Measurements from ENCODE around the gene TEKT5.

TEKT5 gene

DNA sequence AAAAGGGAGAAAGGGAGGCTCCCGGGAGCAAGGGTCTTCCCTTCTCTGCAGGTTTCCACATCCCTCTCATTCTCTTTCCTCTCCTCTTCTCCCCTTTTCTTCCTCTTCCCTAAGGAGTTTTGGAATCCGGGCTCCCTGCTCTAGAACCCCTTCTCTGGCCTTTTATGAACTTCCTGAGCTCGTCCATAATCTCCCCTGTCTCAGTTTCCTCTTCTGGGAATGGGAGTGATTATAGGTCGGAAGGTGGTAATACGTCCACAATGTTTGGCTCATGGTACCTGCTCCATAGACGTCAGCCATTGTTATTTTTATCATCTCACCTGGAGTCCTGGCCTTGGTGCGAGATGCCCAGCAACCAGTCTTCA lies 113.9 kb downstream of the TEKT5 start:
- H3K4me3 ChIP-seq (ENCODE audit: insufficient read depth, low read length, poor library complexity, severe bottlenecking), result no peak overlapping the region
- no peaks in the 10 kb centered on the region for H3K79me2 ChIP-seq (ENCODE audit: insufficient read depth, low read length)
- H4K20me1 ChIP-seq (ENCODE audit: low read depth, low read length), result no peaks in the 10 kb centered on the region
- TF ChIP-seq CTCF (IDR thresholded peaks at IDR 0.05; ENCODE audit: insufficient read depth, low read length, poor library complexity, severe bottlenecking) (no peak), EZH2phosphoT487 (conservative IDR thresholded peaks at IDR 0.05; ENCODE audit: low read length) (no peak)
- no peak overlapping the region for H2AFZ ChIP-seq (ENCODE audit: low read depth, low read length, severe bottlenecking)
- no peak overlapping the region for H3K27ac ChIP-seq (ENCODE audit: low read depth, low read length)
- no peaks in the 10 kb centered on the region for H3K9me3 ChIP-seq (ENCODE audit: insufficient read depth, low read length)
- no peak overlapping the region for H3K4me2 ChIP-seq (ENCODE audit: low read depth, low read length, poor library complexity, severe bottlenecking)
- no peaks in the 10 kb centered on the region for H3K27me3 ChIP-seq (ENCODE audit: low read length)
- H3K9me2 ChIP-seq (replicated peaks; ENCODE audit: insufficient read depth, low read length), result no peaks in the 10 kb centered on the region
- H3K9ac ChIP-seq (ENCODE audit: low read length), result no peak overlapping the region
- H3K36me3 ChIP-seq (ENCODE audit: low read length), result no peaks in the 10 kb centered on the region
- no peaks in the 10 kb centered on the region for H3F3A ChIP-seq (ENCODE audit: insufficient read depth)

GRCh38 chr16:10579965-10580882 lies 114.5 kb downstream of the TEKT5 start, which contains the start of gene EMP2:
TSS of gene EMP2 (minus strand) at chr16:10580598. CDS start at chr16:10547617, 32,981 bp downstream.
- Histone ChIP-seq H3K27ac (ENCODE audit: low read depth, low read length) (no peak within 1 kb of the TSS), H3K4me3 (ENCODE audit: insufficient read depth, low read length, poor library complexity, severe bottlenecking) (no peak within 1 kb of the TSS), H4K20me1 (ENCODE audit: low read depth, low read length) (no peaks in the 10 kb centered on the region), H3K9me3 (ENCODE audit: insufficient read depth, low read length) (no peaks in the 10 kb centered on the region), H3K36me3 (ENCODE audit: low read length) (no peaks in the 10 kb centered on the region), H3K79me2 (ENCODE audit: insufficient read depth, low read length) (no peaks in the 10 kb centered on the region), H3F3A (ENCODE audit: insufficient read depth) (no peaks in the 10 kb centered on the region), H3K4me2 (ENCODE audit: low read depth, low read length, poor library complexity, severe bottlenecking) (no peak within 1 kb of the TSS), H3K27me3 (ENCODE audit: low read length) (no peaks in the 10 kb centered on the region), H3K9me2 (replicated peaks; ENCODE audit: insufficient read depth, low read length) (no peaks in the 10 kb centered on the region), H2AFZ (ENCODE audit: low read depth, low read length, severe bottlenecking) (no peak within 1 kb of the TSS), H3K9ac (ENCODE audit: low read length) (no peak within 1 kb of the TSS)
- TF ChIP-seq EZH2phosphoT487 (conservative IDR thresholded peaks at IDR 0.05; ENCODE audit: low read length) (0 out of 2 replicates have a peak, but pooled peaks have one; percentile 53), CTCF (IDR thresholded peaks at IDR 0.05; ENCODE audit: insufficient read depth, low read length, poor library complexity, severe bottlenecking) (no peak)

DNA sequence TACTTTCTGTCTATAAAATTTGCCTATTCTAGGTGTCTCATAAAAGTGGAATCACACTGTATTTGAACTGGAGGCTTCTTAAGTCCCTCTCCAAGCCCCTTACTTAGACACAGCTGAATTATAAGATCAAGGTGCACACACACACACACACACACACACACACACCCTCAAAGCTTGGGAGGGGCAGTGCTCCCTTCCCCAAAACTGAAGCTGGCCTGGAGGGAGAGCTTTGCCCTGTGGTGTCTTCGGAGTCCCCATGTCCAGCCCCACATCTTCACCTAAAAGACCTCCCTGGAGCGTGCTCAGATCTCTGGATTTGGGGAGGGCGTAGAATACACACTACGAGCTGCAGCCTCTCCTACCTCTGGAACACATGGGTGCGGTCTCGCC lies 115.2 kb downstream of the TEKT5 start:
- Histone ChIP-seq H3K79me2 (ENCODE audit: insufficient read depth, low read length) (no peaks in the 10 kb centered on the region), H3K27me3 (ENCODE audit: low read length) (no peaks in the 10 kb centered on the region), H3K36me3 (ENCODE audit: low read length) (no peaks in the 10 kb centered on the region), H3K4me2 (ENCODE audit: low read depth, low read length, poor library complexity, severe bottlenecking) (no peak overlapping the region), H3K9ac (ENCODE audit: low read length) (no peak overlapping the region), H2AFZ (ENCODE audit: low read depth, low read length, severe bottlenecking) (no peak overlapping the region), H3K9me3 (ENCODE audit: insufficient read depth, low read length) (no peaks in the 10 kb centered on the region), H3K9me2 (replicated peaks; ENCODE audit: insufficient read depth, low read length) (no peaks in the 10 kb centered on the region), H3K27ac (ENCODE audit: low read depth, low read length) (no peak overlapping the region), H3F3A (ENCODE audit: insufficient read depth) (no peaks in the 10 kb centered on the region), H3K4me3 (ENCODE audit: insufficient read depth, low read length, poor library complexity, severe bottlenecking) (no peak overlapping the region), H4K20me1 (ENCODE audit: low read depth, low read length) (no peaks in the 10 kb centered on the region)
- TF ChIP-seq CTCF (IDR thresholded peaks at IDR 0.05; ENCODE audit: insufficient read depth, low read length, poor library complexity, severe bottlenecking) (no peak), EZH2phosphoT487 (conservative IDR thresholded peaks at IDR 0.05; ENCODE audit: low read length) (no peak)

Measured in SU-DHL-6 (cell line).